ENCODE data around the gene NPSR1. TPM values are rescaled to one million over a fixed set of nuclear protein-coding genes. Genes with fewer than 3 reads are reported as not detected.
"Not testable (repeated sequence)": the region's sequence is repeated elsewhere in the genome, so short reads cannot be mapped to it uniquely, and the experiment has no call there.

NPSR1 gene
- total RNA-seq, 1 donor from 2014 or later, result not detected

DNA sequence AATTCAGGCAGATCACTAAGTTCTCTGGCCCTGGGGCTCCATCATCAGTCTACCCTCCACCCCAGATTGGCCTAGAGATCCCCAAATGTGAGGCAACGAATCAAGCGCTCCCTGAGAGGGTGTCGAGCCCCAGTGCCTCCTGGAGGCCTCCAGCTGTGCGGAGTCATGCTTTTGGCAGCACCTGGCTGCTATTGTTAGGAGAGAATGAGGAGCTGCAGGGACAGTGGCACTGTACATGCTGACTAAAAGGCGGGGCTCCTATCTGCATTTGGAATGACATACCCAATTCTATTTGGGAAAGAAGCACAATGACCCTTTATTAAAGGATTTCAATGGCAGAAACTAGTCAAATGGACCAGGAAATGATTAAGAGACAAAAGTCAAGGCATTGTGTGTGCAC is 217.5 kb downstream of the NPSR1 start:
- intact Hi-C loops (cut with DNase I), result no loop called here
- H3K27me3 ChIP-seq (ENCODE audit: low read depth), result no peaks in the 10 kb centered on the region
- TF ChIP-seq, protein P1, sequence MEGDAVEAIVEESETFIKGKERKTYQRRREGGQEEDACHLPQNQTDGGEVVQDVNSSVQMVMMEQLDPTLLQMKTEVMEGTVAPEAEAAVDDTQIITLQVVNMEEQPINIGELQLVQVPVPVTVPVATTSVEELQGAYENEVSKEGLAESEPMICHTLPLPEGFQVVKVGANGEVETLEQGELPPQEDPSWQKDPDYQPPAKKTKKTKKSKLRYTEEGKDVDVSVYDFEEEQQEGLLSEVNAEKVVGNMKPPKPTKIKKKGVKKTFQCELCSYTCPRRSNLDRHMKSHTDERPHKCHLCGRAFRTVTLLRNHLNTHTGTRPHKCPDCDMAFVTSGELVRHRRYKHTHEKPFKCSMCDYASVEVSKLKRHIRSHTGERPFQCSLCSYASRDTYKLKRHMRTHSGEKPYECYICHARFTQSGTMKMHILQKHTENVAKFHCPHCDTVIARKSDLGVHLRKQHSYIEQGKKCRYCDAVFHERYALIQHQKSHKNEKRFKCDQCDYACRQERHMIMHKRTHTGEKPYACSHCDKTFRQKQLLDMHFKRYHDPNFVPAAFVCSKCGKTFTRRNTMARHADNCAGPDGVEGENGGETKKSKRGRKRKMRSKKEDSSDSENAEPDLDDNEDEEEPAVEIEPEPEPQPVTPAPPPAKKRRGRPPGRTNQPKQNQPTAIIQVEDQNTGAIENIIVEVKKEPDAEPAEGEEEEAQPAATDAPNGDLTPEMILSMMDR (IDR thresholded peaks at IDR 0.05), result no peak
- no peaks in the 10 kb centered on the region for H3K9me3 ChIP-seq
- no peaks in the 10 kb centered on the region for H3K36me3 ChIP-seq
- no peak overlapping the region for H3K27ac ChIP-seq
- ATAC-seq (no peak), DNase-seq (no peak)
- no peaks in the 10 kb centered on the region for H3K4me1 ChIP-seq
- no peak overlapping the region for H3K4me3 ChIP-seq

- DNase-seq, H3K27ac ChIP-seq: not testable (repeated sequence)
These were observed 221.1 kb downstream of the NPSR1 start for GRCh38 chr7:34878944-34879735.

GRCh38 chr7:34879871-34880270 is 221.9 kb downstream of the NPSR1 start:
- no peaks in the 10 kb centered on the region for H3K36me3 ChIP-seq
- ATAC-seq, result no peak
- intact Hi-C loops (cut with DNase I), result no loop called here

More at GRCh38 chr7:34878944-34879735, 221.1 kb downstream of the NPSR1 start:
- H3K4me3 ChIP-seq; H3K36me3 ChIP-seq; H3K27me3 ChIP-seq (ENCODE audit: low read depth); intact Hi-C loops (cut with DNase I); H3K4me1 ChIP-seq; ATAC-seq: not testable (repeated sequence)
- H3K9me3 ChIP-seq, result peaks cover 12% of the 10 kb centered on the region

GRCh38 chr7:34883855-34884254 is 225.8 kb downstream of the NPSR1 start:
- intact Hi-C loops (cut with DNase I); ATAC-seq: not testable (repeated sequence)

More at GRCh38 chr7:34879871-34880270, 221.9 kb downstream of the NPSR1 start:
- H3K27me3 ChIP-seq (ENCODE audit: low read depth), result no peaks in the 10 kb centered on the region
- no peaks in the 10 kb centered on the region for H3K4me1 ChIP-seq
- H3K4me3 ChIP-seq, result no peak overlapping the region
- H3K27ac ChIP-seq, result no peak overlapping the region
- DNase-seq, result no peak
- TF ChIP-seq, protein P1 (IDR thresholded peaks at IDR 0.05), result no peak
- H3K9me3 ChIP-seq, result peaks cover 18% of the 10 kb centered on the region

GRCh38 chr7:34886856-34887255 is 228.8 kb downstream of the NPSR1 start:
- Histone ChIP-seq H3K4me1 (no peaks in the 10 kb centered on the region), H3K9me3 (peaks cover 18% of the 10 kb centered on the region), H3K27ac (no peak overlapping the region), H3K27me3 (ENCODE audit: low read depth) (no peaks in the 10 kb centered on the region), H3K4me3 (no peak overlapping the region), H3K36me3 (no peaks in the 10 kb centered on the region)
- intact Hi-C loops (cut with DNase I), result no loop called here
- ATAC-seq (no peak), DNase-seq (no peak)
- TF ChIP-seq, protein P1 (IDR thresholded peaks at IDR 0.05), result no peak

More at GRCh38 chr7:34883855-34884254, 225.8 kb downstream of the NPSR1 start:
- H3K4me3 ChIP-seq; H3K4me1 ChIP-seq; H3K27ac ChIP-seq; H3K27me3 ChIP-seq (ENCODE audit: low read depth); DNase-seq; H3K36me3 ChIP-seq: not testable (repeated sequence)
- peaks cover 18% of the 10 kb centered on the region for H3K9me3 ChIP-seq

DNA sequence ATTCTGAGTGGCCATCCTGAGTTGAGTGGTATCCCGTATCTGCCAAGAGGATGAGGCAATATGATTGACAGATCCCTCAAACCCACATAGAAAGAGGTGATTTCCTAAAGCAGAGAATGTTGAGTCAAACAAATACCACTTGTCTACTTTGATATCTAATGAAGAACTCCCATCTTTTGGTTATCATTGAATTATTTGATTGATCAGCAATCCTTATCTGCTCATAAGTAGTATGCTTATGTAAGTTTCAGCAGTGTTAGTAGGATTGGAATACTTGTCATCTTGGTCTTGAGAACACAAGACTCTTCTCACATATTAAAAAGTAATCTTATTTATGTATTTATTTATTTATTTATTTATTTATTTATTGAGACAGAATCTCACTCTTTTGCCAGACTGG is 231.9 kb downstream of the NPSR1 start:
- no peak overlapping the region for H3K4me3 ChIP-seq
- no peak overlapping the region for H3K27ac ChIP-seq
- DNase-seq (no peak), ATAC-seq (no peak)
- no peaks in the 10 kb centered on the region for H3K27me3 ChIP-seq (ENCODE audit: low read depth)
- intact Hi-C loops (cut with DNase I), result no loop called here
- TF ChIP-seq, protein P1 (IDR thresholded peaks at IDR 0.05), result no peak
- H3K36me3 ChIP-seq, result no peaks in the 10 kb centered on the region
- H3K9me3 ChIP-seq, result no peaks in the 10 kb centered on the region
- H3K4me1 ChIP-seq, result no peaks in the 10 kb centered on the region
